Stimulated activated naive CD4-positive, alpha-beta T cell (primary cell): Measurements from ENCODE around the gene TMTC2.

ENCODE experiments used
- DNase-seq, 6 experiments: peaks; one replicate each; lab custom pipeline; 2025; lab: John Stamatoyannopoulos, UW

TMTC2 gene

GRCh38 chr12:82686168-82687020, at the start of gene TMTC2:
TMTC2 (plus strand) TSS chr12:82686906.
- peak; percentile 75 to 85 (median 82) for DNase-seq

GRCh38 chr12:82638324-82638723, 48.4 kb upstream of the TMTC2 start:
- no peak for DNase-seq

- no peak for DNase-seq
Measured at GRCh38 chr12:82644896-82645295, 41.8 kb upstream of the TMTC2 start.

GRCh38 chr12:82645414-82645813, 41.3 kb upstream of the TMTC2 start:
- no peak for DNase-seq

GRCh38 chr12:82647853-82648252, 38.9 kb upstream of the TMTC2 start:
- no peak for DNase-seq

- DNase-seq = no peak
Measured at GRCh38 chr12:82648259-82648909, 38.3 kb upstream of the TMTC2 start.

GRCh38 chr12:82650627-82651337, 35.9 kb upstream of the TMTC2 start:
- DNase-seq = no peak

GRCh38 chr12:82651489-82651888, 35.2 kb upstream of the TMTC2 start:
- no peak for DNase-seq

- DNase-seq = no peak
Measured at GRCh38 chr12:82652071-82652470, 34.6 kb upstream of the TMTC2 start.

GRCh38 chr12:82655751-82656150, 31.0 kb upstream of the TMTC2 start:
- DNase-seq = no peak

GRCh38 chr12:82659343-82660207, 27.1 kb upstream of the TMTC2 start:
- no peak for DNase-seq

- DNase-seq = no peak
Measured at GRCh38 chr12:82660541-82661325, 26.0 kb upstream of the TMTC2 start.

GRCh38 chr12:82663893-82664292, 22.8 kb upstream of the TMTC2 start:
- no peak for DNase-seq

- DNase-seq = no peak
Measured at GRCh38 chr12:82665142-82665923, 21.4 kb upstream of the TMTC2 start.

GRCh38 chr12:82666830-82667229, 19.9 kb upstream of the TMTC2 start:
- no peak for DNase-seq

GRCh38 chr12:82671673-82672195, 15.0 kb upstream of the TMTC2 start:
- DNase-seq = no peak

- no peak for DNase-seq
Measured at GRCh38 chr12:82672811-82673495, 13.8 kb upstream of the TMTC2 start.

- no peak for DNase-seq
Measured at GRCh38 chr12:82673698-82674097, 13.0 kb upstream of the TMTC2 start.

- DNase-seq = no peak
Measured at GRCh38 chr12:82675246-82675645, 11.5 kb upstream of the TMTC2 start.
